Kidney epithelial cell (primary cell): Measurements from ENCODE around the gene PTPN6. TPM values are rescaled to one million over a fixed set of nuclear protein-coding genes. Genes with fewer than 3 reads are reported as not detected.

Source experiments
- DNase-seq: peaks from one replicate; pipeline ENCODE4 v3.0.0-alpha.2; 2010; ENCODE audit warnings: low read depth
- H3K27me3 ChIP-seq: 2 replicates; pipeline ENCODE4 v1.6.0; 2011; ENCODE audit warnings: low read length; ENCODE audit not compliant: control insufficient read depth, insufficient read depth
- H3K36me3 ChIP-seq: 2 replicates; pipeline ENCODE4 v1.5.1; 2011; ENCODE audit warnings: low read length; ENCODE audit not compliant: control insufficient read depth, insufficient read depth
- H3K4me3 ChIP-seq: 2 replicates; pipeline ENCODE4 v1.5.1; 2011; ENCODE audit warnings: low read depth, mild to moderate bottlenecking, control low read depth, low read length
- CTCF ChIP-seq: IDR thresholded peaks from 2 replicates; pipeline ENCODE4 v1.5.1; 2011; ENCODE audit warnings: mild to moderate bottlenecking, moderate library complexity, low read length, control low read depth, inconsistent platforms; ENCODE audit not compliant: insufficient read depth, poor library complexity, severe bottlenecking
- total RNA-seq: library from RNA; depleted of rRNA; stranded (reverse); fragments of >200 nt; gene quantifications from 2 replicates; pipeline ENCODE4 v1.2.3, GENCODE V29; 2015

Gene PTPN6
- total RNA-seq, 1 donor from 2014 or later, result 31.3 TPM

DNA sequence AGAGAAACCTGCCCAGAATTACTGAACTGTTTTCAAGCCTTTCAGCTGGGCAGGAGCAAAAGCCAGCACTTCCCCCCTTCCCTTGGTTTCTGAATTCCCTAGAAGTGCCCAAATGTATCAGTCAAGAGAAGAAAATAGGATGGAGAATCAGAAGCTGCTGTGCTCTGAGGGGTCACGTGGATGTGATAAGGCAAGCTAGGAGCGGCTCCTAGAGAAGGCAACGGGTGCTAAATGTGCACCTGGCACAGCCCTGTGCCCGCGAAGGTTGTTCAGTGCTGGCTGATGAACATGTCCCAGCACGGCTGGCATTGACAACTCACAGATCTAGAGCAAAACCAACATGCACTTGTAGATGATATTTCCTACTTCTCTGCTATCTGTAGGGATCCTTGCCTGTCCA is 27.9 kb downstream of the PTPN6 start:
- Histone ChIP-seq H3K27me3 (no peaks in the 10 kb centered on the region), H3K4me3 (no peak overlapping the region), H3K36me3 (peaks cover 4% of the 10 kb centered on the region)
- no peak for TF ChIP-seq CTCF
- no peak for DNase-seq

DNA sequence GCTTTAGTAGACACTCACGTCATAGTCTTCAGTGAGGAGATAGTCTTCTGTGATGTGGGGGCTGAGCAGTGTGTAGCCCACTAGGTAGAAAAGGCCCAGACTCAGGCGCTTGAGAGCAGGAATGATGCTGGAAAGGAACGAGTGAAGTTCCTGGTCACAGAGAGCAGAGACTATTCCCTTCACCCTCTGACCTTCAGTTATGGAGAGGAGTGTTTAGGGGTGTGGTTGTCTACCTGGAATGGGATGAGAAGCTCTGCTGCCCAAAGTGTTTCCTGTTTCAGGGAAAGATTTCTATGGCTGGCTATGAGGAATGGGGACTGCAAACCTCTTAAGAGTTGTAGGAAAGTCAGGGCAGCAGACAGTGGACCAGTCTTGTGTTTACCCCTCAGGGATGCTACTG is 28.3 kb downstream of the PTPN6 start:
- TF ChIP-seq CTCF, result no peak
- DNase-seq, result no peak
- no peak overlapping the region for H3K4me3 ChIP-seq
- H3K27me3 ChIP-seq, result no peaks in the 10 kb centered on the region
- H3K36me3 ChIP-seq, result peaks cover 4% of the 10 kb centered on the region

DNA sequence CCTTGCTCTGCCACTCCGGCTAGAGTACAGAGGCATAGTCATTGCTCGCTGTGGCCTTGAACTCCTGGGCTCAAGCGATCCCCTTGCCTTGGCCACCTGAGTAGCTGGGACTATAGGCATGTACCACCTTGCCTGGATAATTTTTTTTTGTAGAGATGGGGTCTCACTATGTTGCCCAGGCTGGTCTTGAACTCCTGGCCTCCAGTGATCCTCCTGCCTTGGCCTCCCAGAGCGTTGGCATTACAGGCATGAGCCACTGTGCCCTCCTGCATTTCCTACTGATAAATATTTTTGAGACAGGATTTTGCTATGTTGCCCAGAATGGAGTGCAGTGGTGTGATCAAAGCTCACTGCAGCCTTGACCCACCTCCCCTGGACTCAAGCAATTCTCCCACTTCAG is 28.9 kb downstream of the PTPN6 start:
- no peak for DNase-seq
- H3K4me3 ChIP-seq, result no peak overlapping the region
- H3K36me3 ChIP-seq, result peaks cover 4% of the 10 kb centered on the region
- TF ChIP-seq CTCF, result no peak
- no peaks in the 10 kb centered on the region for H3K27me3 ChIP-seq

GRCh38 chr12:6980740-6981139 is 29.6 kb downstream of the PTPN6 start:
- no peaks in the 10 kb centered on the region for H3K27me3 ChIP-seq
- no peak for DNase-seq
- TF ChIP-seq CTCF, result no peak
- no peak overlapping the region for H3K4me3 ChIP-seq
- peaks cover 2% of the 10 kb centered on the region for H3K36me3 ChIP-seq

- DNase-seq, result no peak
- Histone ChIP-seq H3K36me3 (peaks cover 2% of the 10 kb centered on the region), H3K4me3 (no peak overlapping the region), H3K27me3 (no peaks in the 10 kb centered on the region)
- TF ChIP-seq CTCF, result no peak
These were observed 30.2 kb downstream of the PTPN6 start for GRCh38 chr12:6981152-6982052.

DNA sequence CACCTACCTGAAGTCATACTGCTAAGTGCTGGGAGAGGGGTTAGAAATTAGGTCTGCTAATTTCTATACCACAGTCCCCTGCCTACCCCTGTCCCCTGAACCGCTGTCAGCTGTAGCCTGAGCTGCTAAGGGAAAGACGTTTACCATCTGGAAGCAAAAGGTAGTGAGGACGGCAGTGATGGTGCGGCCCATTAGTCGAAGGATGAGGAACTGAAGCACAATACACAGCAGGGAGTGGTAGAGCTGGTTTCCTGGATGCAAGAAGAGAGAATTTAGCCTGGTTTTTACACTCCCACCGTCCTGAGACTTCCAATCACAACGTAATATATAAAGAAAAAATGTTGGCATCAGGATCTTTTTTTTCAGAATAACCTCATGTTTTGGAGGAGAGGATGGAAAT is 31.4 kb downstream of the PTPN6 start:
- no peak for DNase-seq
- H3K36me3 ChIP-seq, result peaks cover 2% of the 10 kb centered on the region
- H3K4me3 ChIP-seq, result no peak overlapping the region
- no peak for TF ChIP-seq CTCF
- H3K27me3 ChIP-seq, result no peaks in the 10 kb centered on the region
